Measurements from ENCODE around the gene NFKB1. TPM values are rescaled to one million over a fixed set of nuclear protein-coding genes. Genes with fewer than 3 reads are reported as not detected.

Gene NFKB1
- total and polyA plus RNA-seq, 9 of the 15 experiments (the other 6 are each of a cell fraction or from before 2014, with no cell fraction given) = 2.4 to 14.5 (median 10.3) TPM

GRCh38 chr4:102501447-102501696 lies 213 bp downstream of the NFKB1 start (continued):
- TF ChIP-seq MGA (IDR thresholded peaks at IDR 0.05) = no peak
- TF ChIP-seq NR2C2 (CRISPR knock-in tag; IDR thresholded peaks at IDR 0.05) = no peak
- 0 out of 2 replicates have a peak, but pooled peaks have one; percentile 48 for TF ChIP-seq NR2C2 (tag; IDR thresholded peaks at IDR 0.05)
- no peak for TF ChIP-seq MAFK (IDR thresholded peaks at IDR 0.05; ENCODE audit: low read length)
- peak in 1 of 2 experiments; percentile 62; a peak in 2 of 4 replicates for TF ChIP-seq UBTF (IDR thresholded peaks at IDR 0.05; ENCODE audit: borderline replicate concordance in 1 of 2, low read depth in 2 of 2, low read length in 2 of 2)
- no peak for TF ChIP-seq ZSCAN29 (IDR thresholded peaks at IDR 0.05)
- no peak for TF ChIP-seq ZNF518B (CRISPR knock-in tag; IDR thresholded peaks at IDR 0.05)
- peak; percentile 48; the same call in 1 of the 2 replicates for TF ChIP-seq ERF (CRISPR knock-in tag; IDR thresholded peaks at IDR 0.05)
- TF ChIP-seq NFYB (IDR thresholded peaks at IDR 0.05; ENCODE audit: extremely low read depth, insufficient read length) = no peak
- no peak for TF ChIP-seq HBP1 (CRISPR knock-in tag; IDR thresholded peaks at IDR 0.05)

All from K562 (cell line).